ENCODE measurements around the gene PAFAH1B2. TPM values are rescaled to one million over a fixed set of nuclear protein-coding genes. Genes with fewer than 3 reads are reported as not detected.

The PAFAH1B2 gene
- total RNA-seq, 1 donor, result 151 TPM

DNA sequence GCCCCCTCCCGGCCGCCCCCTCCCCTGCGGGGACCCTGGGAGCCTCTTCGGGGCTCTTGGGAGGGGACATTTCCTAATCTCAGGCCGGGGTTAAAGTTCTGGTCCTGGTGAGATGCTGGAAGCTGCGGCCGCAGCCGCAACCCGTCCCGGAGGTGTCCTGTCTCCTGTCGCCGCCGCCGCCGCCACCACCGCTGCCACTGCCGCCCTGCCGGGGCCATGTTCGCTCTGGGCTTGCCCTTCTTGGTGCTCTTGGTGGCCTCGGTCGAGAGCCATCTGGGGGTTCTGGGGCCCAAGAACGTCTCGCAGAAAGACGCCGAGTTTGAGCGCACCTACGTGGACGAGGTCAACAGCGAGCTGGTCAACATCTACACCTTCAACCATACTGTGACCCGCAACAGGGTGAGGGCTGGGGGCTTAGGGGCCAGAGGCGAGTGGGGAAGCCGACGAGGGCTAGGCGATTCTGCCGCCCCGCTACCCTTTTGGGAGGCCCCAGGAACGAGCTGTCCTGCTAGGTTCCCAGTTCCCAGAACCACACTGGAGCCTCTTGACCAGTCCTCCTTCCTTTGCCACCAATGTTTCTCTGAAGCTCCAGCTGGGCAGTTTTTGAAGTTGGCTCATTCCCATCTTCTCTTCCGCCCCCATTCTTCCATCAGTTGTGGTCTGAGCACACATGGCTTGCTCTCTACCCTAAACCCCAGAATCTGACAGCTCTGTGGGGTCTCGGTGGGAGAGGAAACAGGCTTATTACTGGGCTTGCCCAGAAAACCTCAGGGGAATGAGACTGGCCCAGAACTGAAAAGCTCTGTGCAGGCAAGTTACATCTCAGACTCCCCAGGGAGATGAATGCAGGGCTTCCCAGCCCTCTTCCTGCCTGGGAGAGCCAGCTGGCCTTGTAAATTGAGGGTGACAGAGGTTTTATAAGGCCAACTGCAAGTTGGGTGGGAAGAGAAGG, 35.2 kb downstream of the PAFAH1B2 start:
- Histone ChIP-seq H3K9me3 (ENCODE audit: low read depth, low read length) (no peaks in the 10 kb centered on the region), H3K27ac (ENCODE audit: low read depth, low read length) (peak overlapping the region; percentile 72), H3K4me2 (ENCODE audit: insufficient read depth, low read length) (peak overlapping the region; percentile 87), H3K4me3 (ENCODE audit: insufficient read depth, low read length) (peak overlapping the region; percentile 89), H3K36me3 (ENCODE audit: insufficient read depth, low read length) (peaks cover 24% of the 10 kb centered on the region), H3K79me2 (ENCODE audit: insufficient read depth, low read length) (peaks cover 10% of the 10 kb centered on the region), H2AFZ (ENCODE audit: low read length) (peak overlapping the region; percentile 37), H3K27me3 (ENCODE audit: insufficient read depth, low read length) (no peaks in the 10 kb centered on the region), H3K4me1 (ENCODE audit: insufficient read depth, low read length) (peaks cover 27% of the 10 kb centered on the region), H4K20me1 (ENCODE audit: insufficient read depth, low read length) (no peaks in the 10 kb centered on the region)
- no peak for TF ChIP-seq CTCF (IDR thresholded peaks at IDR 0.05; ENCODE audit: extremely low read depth, low read depth, low read length)
- DNase-seq (ENCODE audit: insufficient read length, low spot score, missing footprints), result peak; percentile 94

DNA sequence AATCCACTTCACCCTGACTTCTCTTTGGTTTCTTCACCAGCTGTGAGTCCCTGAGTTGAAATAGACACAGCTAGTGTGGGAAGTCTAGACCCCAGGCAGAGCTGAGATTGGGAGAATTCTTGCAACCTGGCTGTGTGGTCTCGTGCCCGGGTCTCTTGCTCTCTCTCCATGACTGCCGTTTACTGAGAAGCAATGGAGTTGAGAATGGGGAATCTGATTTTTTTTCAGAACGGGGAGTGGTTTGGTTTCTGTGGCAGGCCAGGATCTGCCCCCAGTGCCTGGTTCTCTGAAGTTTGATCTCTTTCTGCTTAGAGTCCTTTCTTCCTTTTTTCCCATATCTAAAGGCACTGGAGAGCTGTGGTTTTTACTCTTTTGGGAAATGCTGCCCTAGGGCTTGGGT, 35.9 kb downstream of the PAFAH1B2 start:
- peak; percentile 69 for DNase-seq (ENCODE audit: insufficient read length, low spot score, missing footprints)
- TF ChIP-seq CTCF (IDR thresholded peaks at IDR 0.05; ENCODE audit: extremely low read depth, low read depth, low read length), result no peak
- Histone ChIP-seq H3K27ac (ENCODE audit: low read depth, low read length) (peak overlapping the region; percentile 72), H2AFZ (ENCODE audit: low read length) (no peak overlapping the region), H3K4me3 (ENCODE audit: insufficient read depth, low read length) (peak overlapping the region; percentile 89), H3K4me2 (ENCODE audit: insufficient read depth, low read length) (peak overlapping the region; percentile 87), H3K9me3 (ENCODE audit: low read depth, low read length) (no peaks in the 10 kb centered on the region), H3K36me3 (ENCODE audit: insufficient read depth, low read length) (peaks cover 26% of the 10 kb centered on the region), H3K79me2 (ENCODE audit: insufficient read depth, low read length) (peaks cover 10% of the 10 kb centered on the region), H3K4me1 (ENCODE audit: insufficient read depth, low read length) (peaks cover 27% of the 10 kb centered on the region), H3K27me3 (ENCODE audit: insufficient read depth, low read length) (no peaks in the 10 kb centered on the region), H4K20me1 (ENCODE audit: insufficient read depth, low read length) (no peaks in the 10 kb centered on the region)

DNA sequence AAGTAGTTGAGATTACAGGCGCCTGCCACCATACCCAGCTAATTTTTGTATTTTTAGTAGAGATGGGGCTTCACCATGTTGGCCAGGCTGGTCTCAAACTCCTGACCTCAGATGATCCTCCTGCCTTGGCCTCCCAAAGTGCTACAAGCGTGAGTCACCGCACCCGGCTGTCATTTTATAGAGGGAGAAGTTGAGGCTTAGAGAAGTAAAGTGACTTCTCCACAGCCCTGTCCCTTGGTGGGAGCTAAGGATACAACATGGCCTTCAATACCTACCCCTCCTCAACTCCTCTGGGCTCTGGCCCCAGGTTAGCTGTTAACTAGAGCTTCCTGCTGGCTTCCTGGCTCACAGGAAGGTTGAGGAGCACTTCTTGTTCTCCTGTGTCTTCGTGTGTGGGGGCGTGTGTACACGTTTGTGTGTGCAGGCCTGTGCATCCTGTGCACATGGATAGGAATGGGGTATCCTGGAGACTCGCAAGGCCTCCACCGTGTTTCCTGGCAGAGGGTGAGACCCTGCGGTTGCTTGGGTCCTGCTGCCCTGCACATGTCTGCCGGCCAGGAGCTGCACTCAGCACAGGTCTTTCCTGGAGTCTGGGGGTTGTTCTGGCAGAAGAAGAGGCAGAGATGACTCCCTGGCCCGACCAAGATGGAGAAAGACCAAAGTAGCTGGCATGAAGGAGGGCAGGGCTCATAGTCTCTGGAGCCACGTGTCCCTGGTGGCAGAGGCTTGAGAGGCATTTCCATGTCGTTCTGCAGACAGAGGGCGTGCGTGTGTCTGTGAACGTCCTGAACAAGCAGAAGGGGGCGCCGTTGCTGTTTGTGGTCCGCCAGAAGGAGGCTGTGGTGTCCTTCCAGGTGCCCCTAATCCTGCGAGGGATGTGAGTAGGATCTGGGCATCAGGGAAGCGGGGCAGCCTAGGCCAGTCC, 36.8 kb downstream of the PAFAH1B2 start:
- Histone ChIP-seq H3K4me1 (ENCODE audit: insufficient read depth, low read length) (peaks cover 27% of the 10 kb centered on the region), H3K4me2 (ENCODE audit: insufficient read depth, low read length) (peak overlapping the region; percentile 87), H4K20me1 (ENCODE audit: insufficient read depth, low read length) (no peaks in the 10 kb centered on the region), H3K4me3 (ENCODE audit: insufficient read depth, low read length) (peak overlapping the region; percentile 1), H3K27ac (ENCODE audit: low read depth, low read length) (peak overlapping the region; percentile 72), H3K36me3 (ENCODE audit: insufficient read depth, low read length) (peaks cover 33% of the 10 kb centered on the region), H3K79me2 (ENCODE audit: insufficient read depth, low read length) (peaks cover 10% of the 10 kb centered on the region), H2AFZ (ENCODE audit: low read length) (no peak overlapping the region), H3K9me3 (ENCODE audit: low read depth, low read length) (no peaks in the 10 kb centered on the region), H3K27me3 (ENCODE audit: insufficient read depth, low read length) (no peaks in the 10 kb centered on the region)
- DNase-seq (ENCODE audit: insufficient read length, low spot score, missing footprints), result peak; percentile 94
- TF ChIP-seq CTCF (IDR thresholded peaks at IDR 0.05; ENCODE audit: extremely low read depth, low read depth, low read length), result peak; percentile 68
